K562 (cell line): ENCODE results near the gene RAD21L1. TPM values are rescaled to one million over a fixed set of nuclear protein-coding genes. Genes with fewer than 3 reads are reported as not detected.

Experiments used
- ATF1 ChIP-seq, 2 experiments: fragments of 450-650 bp in 1 of 2; IDR thresholded peaks; 2 replicates each; pipeline ENCODE4 v1.6.1; 2016; ENCODE audit warnings: missing compliant biosample characterization in 1 of 2, missing genetic modification characterization in 1 of 2
- ATF7 ChIP-seq: fragments of 450-650 bp; IDR thresholded peaks from 2 replicates; pipeline ENCODE4 v1.7.1; 2014; ENCODE audit warnings: mild to moderate bottlenecking, moderate library complexity
- CEBPB ChIP-seq: fragments of 450-650 bp; IDR thresholded peaks from 2 replicates; pipeline ENCODE4 v1.6.1; 2016; ENCODE audit warnings: missing genetic modification characterization, missing compliant biosample characterization
- CREM ChIP-seq: IDR thresholded peaks from 2 replicates; pipeline ENCODE4 v1.6.1; 2014; ENCODE audit warnings: antibody characterized with exemption, low read depth
- ELK1 ChIP-seq: sonication (generic); formaldehyde crosslinking; IDR thresholded peaks from 2 replicates; pipeline ENCODE4 v1.8.1; 2022; ENCODE audit warnings: missing genetic modification reagents
- FIP1L1 ChIP-seq: fragments of 200-400 bp; formaldehyde crosslinking; IDR thresholded peaks from 2 replicates; pipeline ENCODE4 v1.6.1; 2018; ENCODE audit warnings: mild to moderate bottlenecking, low read depth, low read length; ENCODE audit not compliant: poor library complexity, severe bottlenecking
- HES1 ChIP-seq: fragments of 450-650 bp; IDR thresholded peaks from 2 replicates; pipeline ENCODE4 v1.6.1; 2016; ENCODE audit warnings: low read depth, mild to moderate bottlenecking, moderate library complexity
- JUND ChIP-seq, 2 experiments: IDR thresholded peaks; 2 replicates in 1 of 2; 3 replicates in 1 of 2; pipeline ENCODE4 v1.6.1; 2011; ENCODE audit warnings: borderline replicate concordance in 2 of 2, low read depth in 2 of 2, low read length in 2 of 2, improper control_type of control experiment in 1 of 2, missing biosample characterization in 1 of 2, missing genetic modification characterization in 1 of 2, missing genetic modification reagents in 1 of 2
- KDM1A ChIP-seq, 2 experiments: fragments of 450-650 bp; IDR thresholded peaks; 2 replicates each; pipeline ENCODE4 v1.6.1; 2016; ENCODE audit warnings: mild to moderate bottlenecking in 2 of 2
- KLF16 ChIP-seq: IDR thresholded peaks from 2 replicates; pipeline ENCODE4 v1.6.1; 2016; ENCODE audit warnings: antibody characterized with exemption
- KLF6 ChIP-seq: fragments of 250-450 bp; sonication (Bioruptor Pico); IDR thresholded peaks from 2 replicates; pipeline ENCODE4 v1.4.0; 2020; ENCODE audit warnings: mild to moderate bottlenecking, moderate library complexity, borderline replicate concordance
- NONO ChIP-seq, 2 experiments: fragments of 200-400 bp in 1 of 2; fragments of 450-650 bp in 1 of 2; formaldehyde crosslinking in 1 of 2; IDR thresholded peaks; 2 replicates each; pipeline ENCODE4 v1.6.1; 2017; ENCODE audit warnings: low read depth in 2 of 2, mild to moderate bottlenecking in 2 of 2, moderate library complexity in 2 of 2, low read length in 1 of 2
- NR3C1 ChIP-seq: sonication (generic); formaldehyde crosslinking; IDR thresholded peaks from 2 replicates; pipeline ENCODE4 v1.8.1; 2022; ENCODE audit warnings: missing genetic modification reagents
- NRF1 ChIP-seq, 2 experiments: fragments of 450-650 bp; IDR thresholded peaks in 1 of 2; conservative IDR thresholded peaks in 1 of 2; 2 replicates each; pipeline ENCODE4 v1.6.1; 2014; ENCODE audit warnings: mild to moderate bottlenecking in 2 of 2
- PTBP1 ChIP-seq: fragments of 200-400 bp; formaldehyde crosslinking; IDR thresholded peaks from 2 replicates; pipeline ENCODE4 v1.6.1; 2017; ENCODE audit warnings: low read depth, low read length
- ZNF197 ChIP-seq: fragments of 200-800 bp; sonication (Bioruptor generic); IDR thresholded peaks from 2 replicates; pipeline ENCODE4 v1.6.1; 2016; ENCODE audit warnings: low read depth, missing genetic modification characterization, missing compliant biosample characterization
- ZNF75A ChIP-seq: fragments of 450-650 bp; formaldehyde crosslinking; IDR thresholded peaks from 2 replicates; pipeline ENCODE4 v1.4.0; 2020; ENCODE audit warnings: mild to moderate bottlenecking
- polyA plus RNA-seq, 8 experiments: library from polyadenylated mRNA; depleted of rRNA in 4 of 8; stranded (reverse) in 5 of 8; unstranded in 3 of 8; fragments of >200 nt; fragmentation: Nextera tagmentation in 2 of 8; fragmentation: Illumina TruSeq in 1 of 8; extraction: Ambion mirVana in 2 of 8; extraction: Trizol in 1 of 8; gene quantifications; 2 replicates each; pipeline versions ENCODE4 v1.2.1 to v1.2.3, GENCODE V29; 2011 to 2014; ENCODE audit warnings: inconsistent platforms in 1 of 8, missing spikeins in 1 of 8
- total RNA-seq, 7 experiments: library from RNA; depleted of rRNA in 6 of 7; stranded (reverse); fragments of >200 nt in 6 of 7; fragmentation: Illumina TruSeq in 2 of 7; extraction: Trizol in 2 of 7; gene quantifications; 2 replicates each; pipeline versions ENCODE4 v1.2.1 to v1.2.3, GENCODE V29; 2011 to 2021; ENCODE audit warnings: low replicate concordance in 1 of 7
- TF ChIP-seq, protein P1 (sequence below): fragments of 200-800 bp; sonication (Bioruptor generic); IDR thresholded peaks from 2 replicates; pipeline ENCODE4 v1.6.1; 2017; ENCODE audit warnings: missing genetic modification characterization, missing compliant biosample characterization
- TF ChIP-seq, protein P2 (sequence below): sonication (generic); formaldehyde crosslinking; IDR thresholded peaks from 2 replicates; pipeline ENCODE4 v1.8.0; 2023; ENCODE audit warnings: missing genetic modification reagents, mild to moderate bottlenecking, borderline replicate concordance

Gene RAD21L1
- total and polyA plus RNA-seq, 9 of the 15 experiments (the other 6 are each of a cell fraction or from before 2014, with no cell fraction given) = 0.17 to 1.7 (median 0.45) TPM; not detected in 1

- peak; percentile 65 to 78 for TF ChIP-seq KDM1A (IDR thresholded peaks at IDR 0.05)
- peak; percentile 65 for TF ChIP-seq CREM
- no peak for TF ChIP-seq ATF1 (CRISPR knock-in tag; IDR thresholded peaks at IDR 0.05)
- TF ChIP-seq ATF1 (tag; IDR thresholded peaks at IDR 0.05) = peak; percentile 54
- TF ChIP-seq NONO (IDR thresholded peaks at IDR 0.05; ENCODE audit: low read depth in 2 of 2, low read length in 1 of 2) = no peak
- TF ChIP-seq, protein P1, sequence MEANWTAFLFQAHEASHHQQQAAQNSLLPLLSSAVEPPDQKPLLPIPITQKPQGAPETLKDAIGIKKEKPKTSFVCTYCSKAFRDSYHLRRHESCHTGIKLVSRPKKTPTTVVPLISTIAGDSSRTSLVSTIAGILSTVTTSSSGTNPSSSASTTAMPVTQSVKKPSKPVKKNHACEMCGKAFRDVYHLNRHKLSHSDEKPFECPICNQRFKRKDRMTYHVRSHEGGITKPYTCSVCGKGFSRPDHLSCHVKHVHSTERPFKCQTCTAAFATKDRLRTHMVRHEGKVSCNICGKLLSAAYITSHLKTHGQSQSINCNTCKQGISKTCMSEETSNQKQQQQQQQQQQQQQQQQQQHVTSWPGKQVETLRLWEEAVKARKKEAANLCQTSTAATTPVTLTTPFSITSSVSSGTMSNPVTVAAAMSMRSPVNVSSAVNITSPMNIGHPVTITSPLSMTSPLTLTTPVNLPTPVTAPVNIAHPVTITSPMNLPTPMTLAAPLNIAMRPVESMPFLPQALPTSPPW (CRISPR knock-in tag) = no peak; the same call in 1 of the 2 replicates
- peak; percentile 47; the same call in 1 of the 2 replicates for TF ChIP-seq CEBPB (tag)
- no peak for TF ChIP-seq ZNF75A (CRISPR knock-in tag)
- no peak for TF ChIP-seq ELK1 (CRISPR knock-in tag)
- peak; percentile 62 for TF ChIP-seq KLF16
- TF ChIP-seq HES1 = no peak
- TF ChIP-seq, protein P2, sequence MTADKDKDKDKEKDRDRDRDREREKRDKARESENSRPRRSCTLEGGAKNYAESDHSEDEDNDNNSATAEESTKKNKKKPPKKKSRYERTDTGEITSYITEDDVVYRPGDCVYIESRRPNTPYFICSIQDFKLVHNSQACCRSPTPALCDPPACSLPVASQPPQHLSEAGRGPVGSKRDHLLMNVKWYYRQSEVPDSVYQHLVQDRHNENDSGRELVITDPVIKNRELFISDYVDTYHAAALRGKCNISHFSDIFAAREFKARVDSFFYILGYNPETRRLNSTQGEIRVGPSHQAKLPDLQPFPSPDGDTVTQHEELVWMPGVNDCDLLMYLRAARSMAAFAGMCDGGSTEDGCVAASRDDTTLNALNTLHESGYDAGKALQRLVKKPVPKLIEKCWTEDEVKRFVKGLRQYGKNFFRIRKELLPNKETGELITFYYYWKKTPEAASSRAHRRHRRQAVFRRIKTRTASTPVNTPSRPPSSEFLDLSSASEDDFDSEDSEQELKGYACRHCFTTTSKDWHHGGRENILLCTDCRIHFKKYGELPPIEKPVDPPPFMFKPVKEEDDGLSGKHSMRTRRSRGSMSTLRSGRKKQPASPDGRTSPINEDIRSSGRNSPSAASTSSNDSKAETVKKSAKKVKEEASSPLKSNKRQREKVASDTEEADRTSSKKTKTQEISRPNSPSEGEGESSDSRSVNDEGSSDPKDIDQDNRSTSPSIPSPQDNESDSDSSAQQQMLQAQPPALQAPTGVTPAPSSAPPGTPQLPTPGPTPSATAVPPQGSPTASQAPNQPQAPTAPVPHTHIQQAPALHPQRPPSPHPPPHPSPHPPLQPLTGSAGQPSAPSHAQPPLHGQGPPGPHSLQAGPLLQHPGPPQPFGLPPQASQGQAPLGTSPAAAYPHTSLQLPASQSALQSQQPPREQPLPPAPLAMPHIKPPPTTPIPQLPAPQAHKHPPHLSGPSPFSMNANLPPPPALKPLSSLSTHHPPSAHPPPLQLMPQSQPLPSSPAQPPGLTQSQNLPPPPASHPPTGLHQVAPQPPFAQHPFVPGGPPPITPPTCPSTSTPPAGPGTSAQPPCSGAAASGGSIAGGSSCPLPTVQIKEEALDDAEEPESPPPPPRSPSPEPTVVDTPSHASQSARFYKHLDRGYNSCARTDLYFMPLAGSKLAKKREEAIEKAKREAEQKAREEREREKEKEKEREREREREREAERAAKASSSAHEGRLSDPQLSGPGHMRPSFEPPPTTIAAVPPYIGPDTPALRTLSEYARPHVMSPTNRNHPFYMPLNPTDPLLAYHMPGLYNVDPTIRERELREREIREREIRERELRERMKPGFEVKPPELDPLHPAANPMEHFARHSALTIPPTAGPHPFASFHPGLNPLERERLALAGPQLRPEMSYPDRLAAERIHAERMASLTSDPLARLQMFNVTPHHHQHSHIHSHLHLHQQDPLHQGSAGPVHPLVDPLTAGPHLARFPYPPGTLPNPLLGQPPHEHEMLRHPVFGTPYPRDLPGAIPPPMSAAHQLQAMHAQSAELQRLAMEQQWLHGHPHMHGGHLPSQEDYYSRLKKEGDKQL (CRISPR knock-in tag) = no peak
- TF ChIP-seq JUND (IDR thresholded peaks at IDR 0.05; ENCODE audit: borderline replicate concordance, low read depth, low read length) = peak; percentile 37; the same call in 1 of the 2 replicates
- peak; percentile 60; the same call in 1 of the 3 replicates for TF ChIP-seq JUND (tag; IDR thresholded peaks at IDR 0.05; ENCODE audit: borderline replicate concordance, low read depth, low read length)
- no peak for TF ChIP-seq KLF6 (CRISPR knock-in tag)
- TF ChIP-seq PTBP1 = no peak
- TF ChIP-seq FIP1L1 = no peak
- TF ChIP-seq NR3C1 (CRISPR knock-in tag) = no peak
- 0 out of 2 replicates have a peak, but pooled peaks have one; percentile 37 for TF ChIP-seq ZNF197 (CRISPR knock-in tag)
- 0 out of 4 replicates have a peak, but pooled peaks of 1 of the 2 experiments have one; percentile 15 for TF ChIP-seq NRF1 (conservative IDR thresholded peaks at IDR 0.05 in 1 of 2, IDR thresholded peaks at IDR 0.05 in 1 of 2)
- TF ChIP-seq ATF7 = peak; percentile 72
Observed at GRCh38 chr20:1187605-1188171, 38.2 kb upstream of the RAD21L1 start (continued).
